Transverse colon (tissue), 4 donors: ENCODE measurements around the gene FHAD1.

Experiments used
- POLR2AphosphoS5 ChIP-seq, 3 donors: sonication (generic); formaldehyde crosslinking; IDR thresholded peaks; one replicate each; pipeline ENCODE4 v1.6.1; 2016; ENCODE audit warnings: antibody characterized with exemption in 3 of 3
- TF ChIP-seq, protein P1 (sequence below), 5 experiments: fragments of 200-600 bp in 3 of 5; fragments of 450-650 bp in 2 of 5; sonication (generic) in 3 of 5; IDR thresholded peaks; 1 replicate in 2 of 5; 2 replicates in 3 of 5; pipeline ENCODE4 v1.5.1; 2016 to 2017; ENCODE audit warnings: antibody characterized with exemption in 5 of 5, inconsistent platforms in 3 of 5, mild to moderate bottlenecking in 2 of 5, moderate library complexity in 1 of 5

DNA sequence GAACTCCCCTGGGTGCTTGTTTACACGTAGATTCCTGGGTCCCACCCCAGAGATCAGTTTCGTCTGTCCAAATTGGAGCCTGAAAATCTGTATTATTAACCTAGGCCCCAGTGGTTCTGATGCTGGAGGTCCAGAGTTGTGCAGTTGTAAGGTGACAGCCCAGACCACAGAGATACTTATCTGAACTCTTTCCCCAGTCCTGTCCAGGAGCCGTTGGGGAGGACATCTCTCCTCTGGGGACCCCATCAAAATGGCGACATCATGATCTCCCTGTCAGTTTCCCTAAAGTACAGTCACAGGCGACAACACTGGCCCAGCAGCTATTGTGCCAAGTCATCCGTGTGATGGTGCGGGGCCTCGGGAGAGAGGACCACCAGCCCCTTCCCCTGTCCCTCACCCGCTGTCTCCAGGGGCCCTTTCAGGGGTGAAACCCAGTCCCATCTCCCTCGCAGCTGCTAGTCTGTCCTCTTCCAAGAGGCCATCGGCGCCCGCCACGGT is 161.9 kb downstream of the FHAD1 start:
- TF ChIP-seq, protein P1, sequence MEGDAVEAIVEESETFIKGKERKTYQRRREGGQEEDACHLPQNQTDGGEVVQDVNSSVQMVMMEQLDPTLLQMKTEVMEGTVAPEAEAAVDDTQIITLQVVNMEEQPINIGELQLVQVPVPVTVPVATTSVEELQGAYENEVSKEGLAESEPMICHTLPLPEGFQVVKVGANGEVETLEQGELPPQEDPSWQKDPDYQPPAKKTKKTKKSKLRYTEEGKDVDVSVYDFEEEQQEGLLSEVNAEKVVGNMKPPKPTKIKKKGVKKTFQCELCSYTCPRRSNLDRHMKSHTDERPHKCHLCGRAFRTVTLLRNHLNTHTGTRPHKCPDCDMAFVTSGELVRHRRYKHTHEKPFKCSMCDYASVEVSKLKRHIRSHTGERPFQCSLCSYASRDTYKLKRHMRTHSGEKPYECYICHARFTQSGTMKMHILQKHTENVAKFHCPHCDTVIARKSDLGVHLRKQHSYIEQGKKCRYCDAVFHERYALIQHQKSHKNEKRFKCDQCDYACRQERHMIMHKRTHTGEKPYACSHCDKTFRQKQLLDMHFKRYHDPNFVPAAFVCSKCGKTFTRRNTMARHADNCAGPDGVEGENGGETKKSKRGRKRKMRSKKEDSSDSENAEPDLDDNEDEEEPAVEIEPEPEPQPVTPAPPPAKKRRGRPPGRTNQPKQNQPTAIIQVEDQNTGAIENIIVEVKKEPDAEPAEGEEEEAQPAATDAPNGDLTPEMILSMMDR (IDR thresholded peaks at IDR 0.05), result no peak
- no peak for TF ChIP-seq POLR2AphosphoS5 (IDR thresholded peaks at IDR 0.05)
